ENCODE results near the gene MIS18A.
"Not testable (repeated sequence)": the region's sequence is repeated elsewhere in the genome, so short reads cannot be mapped to it uniquely, and the experiment has no call there.

Gene MIS18A

DNA sequence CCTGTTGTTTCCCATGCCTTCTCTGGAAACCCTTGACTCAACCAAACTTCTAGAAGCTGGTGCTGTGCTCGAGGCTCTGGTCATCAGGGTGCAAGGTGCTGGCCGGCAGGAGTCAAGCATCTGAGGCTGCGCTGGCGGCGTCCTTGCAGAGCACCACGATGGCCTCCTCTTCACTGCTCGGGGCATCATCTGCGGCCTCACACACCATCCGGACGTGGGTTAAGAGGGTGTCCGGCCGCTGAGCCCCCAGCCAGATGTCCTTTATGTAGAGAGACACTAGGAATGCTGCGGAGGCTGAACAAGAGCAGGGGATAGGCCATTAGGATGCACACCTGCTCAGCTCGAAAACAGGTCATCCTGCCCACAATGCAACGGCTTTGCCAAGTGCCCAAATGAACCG lies 36.0 kb upstream of the MIS18A start:
- no peak for TF ChIP-seq LEF1 (IDR thresholded peaks at IDR 0.05; ENCODE audit: borderline replicate concordance)
- TF ChIP-seq FOXM1 (IDR thresholded peaks at IDR 0.05; ENCODE audit: borderline replicate concordance): no peak
- no peak for TF ChIP-seq NFRKB (IDR thresholded peaks at IDR 0.05)
- TF ChIP-seq ZNF384 (IDR thresholded peaks at IDR 0.05): no peak
- TF ChIP-seq TARDBP (IDR thresholded peaks at IDR 0.05): no peak
- no peak for TF ChIP-seq BHLHE40 (IDR thresholded peaks at IDR 0.05; ENCODE audit: borderline replicate concordance)
- no peak for TF ChIP-seq HDGF (IDR thresholded peaks at IDR 0.05; ENCODE audit: borderline replicate concordance)
- TF ChIP-seq, protein P1, sequence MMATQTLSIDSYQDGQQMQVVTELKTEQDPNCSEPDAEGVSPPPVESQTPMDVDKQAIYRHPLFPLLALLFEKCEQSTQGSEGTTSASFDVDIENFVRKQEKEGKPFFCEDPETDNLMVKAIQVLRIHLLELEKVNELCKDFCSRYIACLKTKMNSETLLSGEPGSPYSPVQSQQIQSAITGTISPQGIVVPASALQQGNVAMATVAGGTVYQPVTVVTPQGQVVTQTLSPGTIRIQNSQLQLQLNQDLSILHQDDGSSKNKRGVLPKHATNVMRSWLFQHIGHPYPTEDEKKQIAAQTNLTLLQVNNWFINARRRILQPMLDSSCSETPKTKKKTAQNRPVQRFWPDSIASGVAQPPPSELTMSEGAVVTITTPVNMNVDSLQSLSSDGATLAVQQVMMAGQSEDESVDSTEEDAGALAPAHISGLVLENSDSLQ (IDR thresholded peaks at IDR 0.05): no peak
- TF ChIP-seq ELF4 (IDR thresholded peaks at IDR 0.05): no peak
- TF ChIP-seq SP1 (IDR thresholded peaks at IDR 0.05): no peak
- no peak for TF ChIP-seq ARNT (IDR thresholded peaks at IDR 0.05)
- TF ChIP-seq CTBP1 (IDR thresholded peaks at IDR 0.05; ENCODE audit: borderline replicate concordance): no peak
- TF ChIP-seq SUZ12 (IDR thresholded peaks at IDR 0.05): no peak
- no peak for TF ChIP-seq FOXA1 (IDR thresholded peaks at IDR 0.05)
- no peak for TF ChIP-seq FOXK2 (IDR thresholded peaks at IDR 0.05)
- no peak for TF ChIP-seq L3MBTL2 (conservative IDR thresholded peaks at IDR 0.05)
- no peak for DNase-seq (ENCODE audit: extremely low spot score)
- CTCF ChIA-PET: no interaction called here
- POLR2A ChIA-PET: no interaction called here

DNA sequence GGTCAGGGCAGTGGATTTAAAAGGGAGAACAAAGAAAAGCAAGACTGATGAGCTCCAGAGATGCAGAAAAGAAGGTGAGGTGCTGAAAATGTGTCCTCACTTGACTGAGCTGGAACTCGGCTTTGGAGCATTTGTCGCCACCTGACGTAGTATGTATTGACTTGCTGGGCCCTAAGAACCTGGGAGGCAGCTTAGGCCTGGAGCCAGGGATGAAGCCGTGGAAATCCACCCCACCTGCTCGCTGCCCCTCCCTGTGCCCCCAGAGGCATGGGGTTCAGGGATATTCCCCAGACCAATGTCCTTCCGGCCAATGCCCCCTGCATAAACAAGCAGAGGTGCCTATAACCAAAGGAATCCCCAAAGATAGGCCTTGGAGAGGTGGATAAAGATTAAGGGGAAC lies 34.1 kb upstream of the MIS18A start:
- TF ChIP-seq BHLHE40 (IDR thresholded peaks at IDR 0.05; ENCODE audit: borderline replicate concordance) (no peak), FOXK2 (IDR thresholded peaks at IDR 0.05) (no peak), SUZ12 (IDR thresholded peaks at IDR 0.05) (no peak), TARDBP (IDR thresholded peaks at IDR 0.05) (no peak)
- ChIA-PET POLR2A (no interaction called here), CTCF (no interaction called here)
- DNase-seq (ENCODE audit: extremely low spot score): no peak

DNA sequence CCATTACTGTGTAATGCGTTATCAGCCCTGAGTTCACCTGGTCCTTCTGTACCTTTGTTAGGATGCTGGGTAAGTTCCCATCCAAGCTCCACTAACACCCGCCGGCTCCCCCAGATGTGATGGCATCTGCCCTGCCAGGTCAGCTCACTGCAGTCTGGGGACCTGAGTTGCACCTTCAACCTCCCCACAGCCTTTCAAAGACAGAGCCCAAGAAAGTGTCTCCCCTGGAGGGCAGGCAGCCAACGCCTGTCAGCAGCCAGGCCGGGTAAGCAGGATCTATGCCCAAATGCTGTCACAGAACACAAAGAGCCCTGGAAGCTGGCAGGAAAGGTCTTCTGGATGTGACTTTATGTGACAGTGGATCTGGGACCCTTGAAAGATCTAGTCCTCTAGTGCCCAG lies 33.5 kb upstream of the MIS18A start:
- TF ChIP-seq ZNF384 (IDR thresholded peaks at IDR 0.05) (no peak), ARNT (IDR thresholded peaks at IDR 0.05) (no peak), BHLHE40 (IDR thresholded peaks at IDR 0.05; ENCODE audit: borderline replicate concordance) (no peak), NFRKB (IDR thresholded peaks at IDR 0.05) (no peak), TARDBP (IDR thresholded peaks at IDR 0.05) (no peak), SP1 (IDR thresholded peaks at IDR 0.05) (no peak), L3MBTL2 (conservative IDR thresholded peaks at IDR 0.05) (no peak), LEF1 (IDR thresholded peaks at IDR 0.05; ENCODE audit: borderline replicate concordance) (no peak), FOXA1 (IDR thresholded peaks at IDR 0.05) (no peak)
- TF ChIP-seq, protein P1 (IDR thresholded peaks at IDR 0.05): no peak
- ChIA-PET POLR2A (no interaction called here), CTCF (no interaction called here)
- no peak for DNase-seq (ENCODE audit: extremely low spot score)

DNA sequence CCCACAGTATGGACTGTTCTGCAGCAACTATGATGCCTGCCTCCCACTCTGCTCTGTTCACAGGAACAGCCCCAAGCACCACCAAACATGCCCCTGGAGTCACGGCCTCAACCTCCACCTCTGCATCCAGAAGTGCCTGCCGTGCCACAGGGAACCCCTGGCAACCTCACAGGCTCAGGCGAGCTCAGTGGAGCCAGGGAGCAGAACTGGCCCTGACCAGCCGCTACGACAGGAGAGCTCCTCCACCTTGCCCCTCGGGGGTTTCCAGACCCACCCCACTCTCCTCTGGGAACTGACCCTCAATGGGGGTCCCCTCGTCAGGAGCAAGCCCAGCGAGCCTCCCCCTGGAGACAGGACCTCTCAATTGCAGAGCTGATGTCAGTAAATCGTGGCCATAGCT lies 32.8 kb upstream of the MIS18A start:
- no peak for DNase-seq (ENCODE audit: extremely low spot score)
- POLR2A ChIA-PET: no interaction called here
- CTCF ChIA-PET: no interaction called here
- TF ChIP-seq FOXM1 (IDR thresholded peaks at IDR 0.05; ENCODE audit: borderline replicate concordance) (no peak), CTBP1 (IDR thresholded peaks at IDR 0.05; ENCODE audit: borderline replicate concordance) (no peak), TARDBP (IDR thresholded peaks at IDR 0.05) (no peak), SP1 (IDR thresholded peaks at IDR 0.05) (no peak), FOXK2 (IDR thresholded peaks at IDR 0.05) (no peak), ARNT (IDR thresholded peaks at IDR 0.05) (no peak), ELF4 (IDR thresholded peaks at IDR 0.05) (no peak), L3MBTL2 (conservative IDR thresholded peaks at IDR 0.05) (no peak), BHLHE40 (IDR thresholded peaks at IDR 0.05; ENCODE audit: borderline replicate concordance) (no peak), NFRKB (IDR thresholded peaks at IDR 0.05) (no peak)
- TF ChIP-seq, protein P1 (IDR thresholded peaks at IDR 0.05): no peak

DNA sequence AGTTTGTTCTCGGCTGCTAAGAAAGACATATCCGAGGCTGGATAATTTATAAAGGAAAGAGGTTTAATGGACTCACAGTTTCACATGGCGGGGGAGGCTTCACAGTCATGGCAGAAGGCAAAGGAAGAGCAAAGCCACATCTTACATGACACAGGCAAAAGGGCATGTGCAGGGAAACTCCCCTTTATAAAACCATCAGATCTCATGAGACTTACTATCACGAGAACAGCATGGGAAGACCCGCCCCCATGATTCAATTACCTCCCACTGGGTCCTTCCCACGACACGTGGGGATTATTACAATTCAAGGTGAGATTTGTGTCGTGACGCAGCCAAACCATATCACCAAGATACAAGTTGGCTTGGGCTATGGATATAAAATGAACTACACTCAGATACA lies 32.1 kb upstream of the MIS18A start:
- CTCF ChIA-PET; POLR2A ChIA-PET; DNase-seq (ENCODE audit: extremely low spot score): not testable (repeated sequence)

DNA sequence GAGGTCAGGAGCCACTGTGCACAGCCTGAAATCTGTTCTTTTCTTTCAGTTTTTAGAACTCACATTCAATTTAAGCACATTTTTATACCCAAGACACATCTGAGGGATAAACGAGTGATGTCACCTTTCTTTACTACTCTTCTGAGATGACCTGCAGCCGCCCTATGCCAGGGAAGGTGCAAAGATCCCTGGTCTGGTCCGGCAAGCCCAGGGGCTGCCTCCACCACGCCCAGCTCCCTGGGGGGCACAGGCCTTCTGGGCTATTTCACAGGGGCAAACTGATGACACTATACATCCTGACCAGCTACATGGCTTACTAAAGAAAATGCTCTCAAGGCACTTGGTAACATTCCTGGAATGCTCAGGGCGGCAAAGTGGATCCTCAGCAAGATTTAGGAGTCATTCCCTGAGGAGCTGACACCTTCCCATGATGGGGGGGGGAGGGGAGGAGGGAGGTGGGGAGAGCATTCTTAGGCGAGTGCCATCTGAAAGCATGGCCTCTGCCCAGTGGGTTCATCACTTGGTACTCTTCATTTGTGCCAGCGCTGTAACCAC lies 31.1 kb upstream of the MIS18A start:
- TF ChIP-seq L3MBTL2 (conservative IDR thresholded peaks at IDR 0.05) (no peak), FOXK2 (IDR thresholded peaks at IDR 0.05) (no peak), FOXA1 (IDR thresholded peaks at IDR 0.05) (no peak), ZNF384 (IDR thresholded peaks at IDR 0.05) (no peak), FOXM1 (IDR thresholded peaks at IDR 0.05; ENCODE audit: borderline replicate concordance) (no peak), ELF4 (IDR thresholded peaks at IDR 0.05) (no peak), HDGF (IDR thresholded peaks at IDR 0.05; ENCODE audit: borderline replicate concordance) (no peak), LEF1 (IDR thresholded peaks at IDR 0.05; ENCODE audit: borderline replicate concordance) (no peak), SP1 (IDR thresholded peaks at IDR 0.05) (no peak), TARDBP (IDR thresholded peaks at IDR 0.05) (no peak), SUZ12 (IDR thresholded peaks at IDR 0.05) (no peak), BHLHE40 (IDR thresholded peaks at IDR 0.05; ENCODE audit: borderline replicate concordance) (no peak), NFRKB (IDR thresholded peaks at IDR 0.05) (no peak), CTBP1 (IDR thresholded peaks at IDR 0.05; ENCODE audit: borderline replicate concordance) (no peak), ARNT (IDR thresholded peaks at IDR 0.05) (no peak)
- TF ChIP-seq, protein P1 (IDR thresholded peaks at IDR 0.05): no peak
- no peak for DNase-seq (ENCODE audit: extremely low spot score)
- ChIA-PET POLR2A (interaction anchor here (1.2 kb wide), 1 partner anchor 82 kb away, joined by 3 read pairs; no protein-coding TSS in a partner anchor), CTCF (interaction anchor here (0.5 kb wide), 1 partner anchor 288 kb away, joined by 3 read pairs; no protein-coding TSS in a partner anchor)

Measured in HEK293T (cell line).